CD4-positive, alpha-beta T cell (primary cell): ENCODE data around the gene LRRC25. TPM values are rescaled to one million over a fixed set of nuclear protein-coding genes. Genes with fewer than 3 reads are reported as not detected.

Experiments used
- ATAC-seq: fragments of 200-7000 bp; cut with Tn5 transposase; one replicate; pipeline ENCODE4 v1.10.0; 2022; ENCODE audit warnings: mild to moderate bottlenecking; ENCODE audit not compliant: poor library complexity
- CTCF ChIA-PET: fragments of 350-600 bp; sonication (Branson Sonifier 250); formaldehyde crosslinking; loops from one replicate; lab custom pipeline; 2021; ENCODE audit warnings: antibody characterized with exemption, inconsistent platforms; lab: Charles Lee
- POLR2A ChIA-PET: fragments of 350-600 bp; sonication (Branson Sonifier 250); formaldehyde crosslinking; loops from one replicate; lab custom pipeline; 2021; ENCODE audit warnings: antibody characterized with exemption, inconsistent platforms; lab: Charles Lee
- DNase-seq, 14 experiments: peaks; one replicate each; pipeline ENCODE4 v3.0.0-alpha.2; 2013 to 2020; ENCODE audit warnings: mixed read lengths in 2 of 14
- H3K27ac ChIP-seq, 2 donors: one replicate each; pipeline versions ENCODE4 v1.5.1 to v1.7.0; 2013; ENCODE audit warnings: low read length in 2 of 2, low read depth in 1 of 2, mild to moderate bottlenecking in 1 of 2
- H3K27me3 ChIP-seq, 2 experiments: 1 replicate in 1 of 2; 2 replicates in 1 of 2; pipeline versions ENCODE4 v1.6.1 to v1.7.0; 2013; ENCODE audit warnings: low read length in 2 of 2, control low read depth in 1 of 2, mild to moderate bottlenecking in 1 of 2, moderate library complexity in 1 of 2; ENCODE audit not compliant: insufficient read depth in 2 of 2, control insufficient read depth in 1 of 2
- H3K36me3 ChIP-seq: one replicate; pipeline ENCODE4 v1.6.1; 2013; ENCODE audit warnings: low read length, control low read depth; ENCODE audit not compliant: insufficient read depth
- H3K4me1 ChIP-seq: one replicate; pipeline ENCODE4 v1.6.1; 2013; ENCODE audit warnings: low read length, control low read depth; ENCODE audit not compliant: insufficient read depth
- H3K4me3 ChIP-seq: one replicate; pipeline ENCODE4 v1.5.1; 2013; ENCODE audit warnings: mild to moderate bottlenecking, low read length, moderate library complexity
- H3K9me3 ChIP-seq, 2 experiments: 1 replicate in 1 of 2; 2 replicates in 1 of 2; pipeline versions ENCODE4 v1.6.1 to v1.7.0; 2013; ENCODE audit warnings: low read length in 2 of 2, mild to moderate bottlenecking in 2 of 2, control low read depth in 1 of 2, moderate library complexity in 1 of 2; ENCODE audit not compliant: control insufficient read depth in 1 of 2, insufficient read depth in 1 of 2
- H3K27ac Mint-ChIP-seq: one replicate; pipeline ENCODE4 v1.8.0; 2020; ENCODE audit warnings: mixed read lengths
- H3K27me3 Mint-ChIP-seq: one replicate; pipeline ENCODE4 v1.8.0; 2021; ENCODE audit warnings: mixed read lengths
- H3K36me3 Mint-ChIP-seq: one replicate; pipeline ENCODE4 v1.8.0; 2021; ENCODE audit warnings: low read depth, mixed read lengths
- H3K4me1 Mint-ChIP-seq: one replicate; pipeline ENCODE4 v1.8.0; 2021; ENCODE audit warnings: low read depth, mixed read lengths
- H3K4me3 Mint-ChIP-seq: one replicate; pipeline ENCODE4 v1.8.0; 2020; ENCODE audit warnings: mild to moderate bottlenecking, mixed read lengths
- H3K9me3 Mint-ChIP-seq: one replicate; pipeline ENCODE4 v1.8.0; 2020; ENCODE audit warnings: mixed read lengths
- intact Hi-C, 2 experiments: fragments of 100-400 bp; cut with DNase I in 1 of 2; cut with micrococcal nuclease in 1 of 2; formaldehyde crosslinking; loops; one replicate each; pipeline versions ENCODE4 v1.15.1 to v1.9.0; 2023 to 2025; cut with DNase I, micrococcal nuclease
- total RNA-seq, 174 experiments: library from RNA in 2 of 174; stranded (reverse) in 2 of 174; gene quantifications; one replicate each; pipeline ENCODE4 v1.2.3 and lab custom pipeline; 2021 to 2026
- TF ChIP-seq, protein P1 (sequence below): fragments of 200-600 bp; IDR thresholded peaks from one replicate; pipeline ENCODE4 v1.8.0; 2022; ENCODE audit warnings: antibody characterized with exemption, mild to moderate bottlenecking

LRRC25 gene
- total RNA-seq, 2 experiments from 2014 or later = 0.82 to 0.92 TPM

GRCh38 chr19:18427080-18427742 lies 29.8 kb upstream of the LRRC25 start:
- no peaks in the 10 kb centered on the region for H3K27me3 Mint-ChIP-seq
- H3K36me3 Mint-ChIP-seq = no peaks in the 10 kb centered on the region
- intact Hi-C loops = no loop called here
- TF ChIP-seq, protein P1, sequence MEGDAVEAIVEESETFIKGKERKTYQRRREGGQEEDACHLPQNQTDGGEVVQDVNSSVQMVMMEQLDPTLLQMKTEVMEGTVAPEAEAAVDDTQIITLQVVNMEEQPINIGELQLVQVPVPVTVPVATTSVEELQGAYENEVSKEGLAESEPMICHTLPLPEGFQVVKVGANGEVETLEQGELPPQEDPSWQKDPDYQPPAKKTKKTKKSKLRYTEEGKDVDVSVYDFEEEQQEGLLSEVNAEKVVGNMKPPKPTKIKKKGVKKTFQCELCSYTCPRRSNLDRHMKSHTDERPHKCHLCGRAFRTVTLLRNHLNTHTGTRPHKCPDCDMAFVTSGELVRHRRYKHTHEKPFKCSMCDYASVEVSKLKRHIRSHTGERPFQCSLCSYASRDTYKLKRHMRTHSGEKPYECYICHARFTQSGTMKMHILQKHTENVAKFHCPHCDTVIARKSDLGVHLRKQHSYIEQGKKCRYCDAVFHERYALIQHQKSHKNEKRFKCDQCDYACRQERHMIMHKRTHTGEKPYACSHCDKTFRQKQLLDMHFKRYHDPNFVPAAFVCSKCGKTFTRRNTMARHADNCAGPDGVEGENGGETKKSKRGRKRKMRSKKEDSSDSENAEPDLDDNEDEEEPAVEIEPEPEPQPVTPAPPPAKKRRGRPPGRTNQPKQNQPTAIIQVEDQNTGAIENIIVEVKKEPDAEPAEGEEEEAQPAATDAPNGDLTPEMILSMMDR = no peak
- DNase-seq = no peak
- no peaks in the 10 kb centered on the region for H3K9me3 Mint-ChIP-seq
- H3K4me1 ChIP-seq = peaks cover 93% of the 10 kb centered on the region
- no peak for ATAC-seq
- H3K27ac ChIP-seq = no peak overlapping the region
- H3K4me1 Mint-ChIP-seq = peaks cover 45% of the 10 kb centered on the region
- no peak overlapping the region for H3K27ac Mint-ChIP-seq
- peaks cover 31% of the 10 kb centered on the region for H3K36me3 ChIP-seq
- ChIA-PET CTCF (interaction anchor here (1.9 kb wide), 1 partner anchor 8 kb away, joined by 11 read pairs; the partner anchor contains the start of gene SSBP4), POLR2A (no interaction called here)
- H3K4me3 Mint-ChIP-seq = peak overlapping the region; percentile 20
- H3K4me3 ChIP-seq = no peak overlapping the region
- no peaks in the 10 kb centered on the region for H3K9me3 ChIP-seq
- no peaks in the 10 kb centered on the region for H3K27me3 ChIP-seq

GRCh38 chr19:18426416-18426767 lies 29.0 kb upstream of the LRRC25 start:
- TF ChIP-seq, protein P1 = no peak
- Mint-ChIP-seq H3K9me3 (no peaks in the 10 kb centered on the region), H3K4me3 (no peak overlapping the region), H3K36me3 (no peaks in the 10 kb centered on the region), H3K4me1 (peaks cover 54% of the 10 kb centered on the region), H3K27ac (no peak overlapping the region), H3K27me3 (no peaks in the 10 kb centered on the region)
- Histone ChIP-seq H3K36me3 (peaks cover 24% of the 10 kb centered on the region), H3K4me1 (peaks cover 93% of the 10 kb centered on the region), H3K9me3 (no peaks in the 10 kb centered on the region), H3K4me3 (no peak overlapping the region), H3K27me3 (no peaks in the 10 kb centered on the region), H3K27ac (no peak overlapping the region)
- DNase-seq (no peak), ATAC-seq (no peak)
- intact Hi-C loops = no loop called here
- ChIA-PET POLR2A (no interaction called here), CTCF (interaction anchor here (1.2 kb wide), 1 partner anchor 38 kb away, joined by 3 read pairs; no protein-coding TSS in a partner anchor)

DNA sequence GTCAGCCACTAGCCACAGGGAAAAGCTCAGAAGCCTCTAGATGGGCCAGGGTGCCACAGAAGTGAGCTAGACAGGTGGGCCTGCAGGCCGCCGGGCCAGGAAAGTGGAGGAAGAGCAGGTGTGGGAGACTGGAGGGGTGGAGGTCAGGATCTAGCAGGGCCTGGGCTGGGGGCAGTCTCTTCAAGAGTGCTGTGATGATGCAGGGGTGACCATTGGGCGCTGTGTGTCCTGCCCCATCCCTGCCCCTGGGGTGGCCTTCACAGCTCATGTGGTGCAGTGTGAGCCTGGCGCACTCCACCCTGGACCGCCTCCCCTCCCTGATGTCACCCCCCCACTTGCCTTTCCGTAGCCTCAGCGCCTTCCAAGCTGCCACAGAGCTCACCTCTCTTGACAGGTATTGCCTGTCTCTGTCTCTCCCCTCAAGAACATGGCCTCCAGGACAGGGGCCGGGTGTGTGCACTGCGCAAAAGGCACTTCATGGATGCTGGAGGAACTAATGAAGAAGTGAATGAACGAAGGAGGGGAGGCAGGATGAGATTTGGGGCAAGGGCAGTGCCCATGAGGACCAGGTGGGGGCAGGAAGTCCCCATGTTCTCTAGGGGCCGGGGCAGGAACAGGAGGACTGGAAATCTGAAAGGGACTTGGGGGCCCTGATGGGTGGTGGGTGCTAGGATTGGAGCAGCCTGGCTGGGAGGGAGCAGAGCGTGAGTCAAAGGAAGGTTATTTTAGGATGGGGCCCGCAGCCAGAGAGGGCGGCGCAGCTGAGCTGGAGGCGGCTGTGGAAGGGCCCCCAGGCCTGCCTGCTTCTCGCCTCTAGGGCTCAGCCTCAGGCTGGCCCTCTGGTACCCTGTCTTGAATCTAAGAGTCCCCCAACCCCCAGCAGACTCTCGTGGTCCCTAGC lies 28.3 kb upstream of the LRRC25 start:
- peak overlapping the region; percentile 66 for H3K27ac Mint-ChIP-seq
- H3K4me1 Mint-ChIP-seq = peaks cover 60% of the 10 kb centered on the region
- intact Hi-C loops = no loop called here
- DNase-seq (peak in 2 of 14 experiments; percentile 42 to 58), ATAC-seq (no peak)
- no peaks in the 10 kb centered on the region for H3K9me3 ChIP-seq
- peaks cover 22% of the 10 kb centered on the region for H3K36me3 ChIP-seq
- H3K27ac ChIP-seq = no peak overlapping the region
- no peaks in the 10 kb centered on the region for H3K9me3 Mint-ChIP-seq
- ChIA-PET POLR2A (interaction anchor here (1.6 kb wide), 1 partner anchor 11 kb away, joined by 4 read pairs; no protein-coding TSS in a partner anchor), CTCF (interaction anchor here (1.1 to 1.2 kb wide), 2 partner anchors 25 to 38 kb away, joined by 3 read pairs; no protein-coding TSS in a partner anchor)
- peaks cover 97% of the 10 kb centered on the region for H3K4me1 ChIP-seq
- no peak overlapping the region for H3K4me3 ChIP-seq
- H3K27me3 Mint-ChIP-seq = no peaks in the 10 kb centered on the region
- no peaks in the 10 kb centered on the region for H3K36me3 Mint-ChIP-seq
- no peaks in the 10 kb centered on the region for H3K27me3 ChIP-seq
- TF ChIP-seq, protein P1 = no peak
- H3K4me3 Mint-ChIP-seq = peak overlapping the region; percentile 60
